Ascending aorta (tissue), 2 donors: ENCODE measurements around the gene BST1. TPM values are rescaled to one million over a fixed set of nuclear protein-coding genes. Genes with fewer than 3 reads are reported as not detected.

Source experiments
- DNase-seq, 2 donors: peaks; one replicate each; pipeline ENCODE4 v3.0.0-alpha.2; 2019; ENCODE audit warnings: low spot score in 2 of 2
- H3K27ac ChIP-seq, 2 donors: fragments of 200-600 bp; sonication (generic); one replicate each; pipeline ENCODE4 v1.5.1; 2016 to 2017; ENCODE audit warnings: mild to moderate bottlenecking in 1 of 2
- H3K27me3 ChIP-seq: fragments of 200-600 bp; sonication (generic); one replicate; pipeline ENCODE4 v1.5.1; 2017
- H3K36me3 ChIP-seq, 2 donors: fragments of 200-600 bp; sonication (generic); one replicate each; pipeline ENCODE4 v1.5.1; 2016
- H3K4me1 ChIP-seq, 2 donors: fragments of 200-600 bp; sonication (generic); one replicate each; pipeline ENCODE4 v1.5.1; 2016 to 2017; ENCODE audit warnings: mild to moderate bottlenecking in 1 of 2
- H3K4me3 ChIP-seq, 2 donors: fragments of 200-600 bp; sonication (generic); one replicate each; pipeline ENCODE4 v1.5.1; 2016 to 2017; ENCODE audit warnings: mild to moderate bottlenecking in 1 of 2
- H3K9me3 ChIP-seq, 2 donors: fragments of 200-600 bp; sonication (generic); one replicate each; pipeline ENCODE4 v1.5.1; 2016
- intact Hi-C: fragments of 100-400 bp; cut with DNase I; formaldehyde crosslinking; loops from one replicate; pipeline ENCODE4 v1.15.1; 2023
- total RNA-seq: library from RNA; depleted of rRNA; stranded (reverse); fragments of >200 nt; gene quantifications from one replicate; pipeline ENCODE4 v1.1.0, GENCODE V29; 2016
- TF ChIP-seq, protein P1 (sequence below), 3 experiments: fragments of 200-600 bp in 2 of 3; fragments of 450-650 bp in 1 of 3; sonication (generic) in 2 of 3; IDR thresholded peaks; one replicate each; pipeline ENCODE4 v1.5.1; 2016 to 2019; ENCODE audit warnings: antibody characterized with exemption in 3 of 3, mild to moderate bottlenecking in 1 of 3, moderate library complexity in 1 of 3

BST1 gene
- total RNA-seq, 1 donor from 2014 or later, result 22.7 TPM

DNA sequence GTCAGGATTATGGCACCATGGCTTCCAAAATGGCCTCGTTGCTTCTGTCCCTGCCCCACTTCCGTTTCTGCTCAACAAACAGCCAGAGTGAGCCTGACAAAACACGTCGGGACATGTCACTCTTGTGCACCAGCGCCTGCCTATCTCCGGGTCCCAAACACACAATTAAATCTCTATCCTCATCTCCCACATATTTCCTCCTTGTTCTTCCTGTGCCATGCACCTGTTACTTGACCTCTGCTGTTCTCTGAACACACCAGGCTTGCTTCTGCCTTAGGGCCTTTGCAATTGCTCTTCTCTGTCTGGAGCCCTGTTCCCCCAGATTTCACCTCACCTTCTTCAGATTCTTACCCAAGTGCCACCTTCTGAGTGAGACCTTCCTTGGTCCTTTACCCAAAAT, 62.5 kb downstream of the BST1 start:
- DNase-seq, result no peak
- H3K27ac ChIP-seq, result no peak overlapping the region
- H3K36me3 ChIP-seq, result no peaks in the 10 kb centered on the region
- TF ChIP-seq, protein P1, sequence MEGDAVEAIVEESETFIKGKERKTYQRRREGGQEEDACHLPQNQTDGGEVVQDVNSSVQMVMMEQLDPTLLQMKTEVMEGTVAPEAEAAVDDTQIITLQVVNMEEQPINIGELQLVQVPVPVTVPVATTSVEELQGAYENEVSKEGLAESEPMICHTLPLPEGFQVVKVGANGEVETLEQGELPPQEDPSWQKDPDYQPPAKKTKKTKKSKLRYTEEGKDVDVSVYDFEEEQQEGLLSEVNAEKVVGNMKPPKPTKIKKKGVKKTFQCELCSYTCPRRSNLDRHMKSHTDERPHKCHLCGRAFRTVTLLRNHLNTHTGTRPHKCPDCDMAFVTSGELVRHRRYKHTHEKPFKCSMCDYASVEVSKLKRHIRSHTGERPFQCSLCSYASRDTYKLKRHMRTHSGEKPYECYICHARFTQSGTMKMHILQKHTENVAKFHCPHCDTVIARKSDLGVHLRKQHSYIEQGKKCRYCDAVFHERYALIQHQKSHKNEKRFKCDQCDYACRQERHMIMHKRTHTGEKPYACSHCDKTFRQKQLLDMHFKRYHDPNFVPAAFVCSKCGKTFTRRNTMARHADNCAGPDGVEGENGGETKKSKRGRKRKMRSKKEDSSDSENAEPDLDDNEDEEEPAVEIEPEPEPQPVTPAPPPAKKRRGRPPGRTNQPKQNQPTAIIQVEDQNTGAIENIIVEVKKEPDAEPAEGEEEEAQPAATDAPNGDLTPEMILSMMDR (IDR thresholded peaks at IDR 0.05), result no peak
- no peak overlapping the region for H3K4me3 ChIP-seq
- intact Hi-C loops, result no loop called here
- no peaks in the 10 kb centered on the region for H3K27me3 ChIP-seq
- H3K4me1 ChIP-seq, result no peaks in the 10 kb centered on the region
- H3K9me3 ChIP-seq, result no peaks in the 10 kb centered on the region

DNA sequence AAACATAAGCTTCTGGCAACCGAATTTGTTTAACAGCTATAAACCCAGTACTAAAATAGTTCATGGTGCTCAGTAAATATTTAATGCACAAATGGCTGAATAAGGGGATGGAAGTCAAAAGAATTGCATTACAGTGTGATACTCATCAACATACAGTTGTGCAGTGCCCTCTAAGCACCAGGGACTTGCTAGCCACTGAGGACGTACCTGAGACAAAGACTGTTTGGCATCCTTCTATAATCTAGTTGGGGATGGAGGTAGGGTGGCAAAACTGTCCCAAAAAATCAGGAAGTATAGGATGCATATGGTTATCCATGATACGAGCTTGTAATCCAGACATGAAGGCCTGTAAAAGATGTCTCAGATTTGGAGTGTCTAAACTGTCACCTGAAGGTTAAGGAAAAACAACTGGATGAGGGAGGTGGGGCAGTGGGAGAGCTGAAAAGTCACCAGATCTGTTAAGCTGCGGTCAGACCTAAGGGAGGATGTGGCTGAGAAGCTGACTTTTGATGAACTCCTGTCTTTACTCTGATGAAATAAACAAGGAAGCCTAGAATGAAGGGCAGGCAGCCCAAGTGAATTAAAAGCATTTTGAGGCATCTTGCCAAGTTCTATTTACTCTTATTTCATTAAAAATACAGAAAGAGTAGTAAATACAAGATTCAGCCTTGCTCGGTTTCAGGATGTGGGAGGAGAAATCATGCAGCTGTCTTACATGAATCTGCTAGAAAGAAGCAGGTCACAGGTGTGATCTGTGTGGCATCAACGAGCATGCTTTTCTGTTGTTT, 63.2 kb downstream of the BST1 start:
- H3K4me1 ChIP-seq, result no peaks in the 10 kb centered on the region
- no peaks in the 10 kb centered on the region for H3K36me3 ChIP-seq
- DNase-seq, result no peak
- no peak overlapping the region for H3K27ac ChIP-seq
- H3K4me3 ChIP-seq, result no peak overlapping the region
- intact Hi-C loops, result no loop called here
- no peaks in the 10 kb centered on the region for H3K27me3 ChIP-seq
- no peaks in the 10 kb centered on the region for H3K9me3 ChIP-seq
- TF ChIP-seq, protein P1 (IDR thresholded peaks at IDR 0.05), result no peak

DNA sequence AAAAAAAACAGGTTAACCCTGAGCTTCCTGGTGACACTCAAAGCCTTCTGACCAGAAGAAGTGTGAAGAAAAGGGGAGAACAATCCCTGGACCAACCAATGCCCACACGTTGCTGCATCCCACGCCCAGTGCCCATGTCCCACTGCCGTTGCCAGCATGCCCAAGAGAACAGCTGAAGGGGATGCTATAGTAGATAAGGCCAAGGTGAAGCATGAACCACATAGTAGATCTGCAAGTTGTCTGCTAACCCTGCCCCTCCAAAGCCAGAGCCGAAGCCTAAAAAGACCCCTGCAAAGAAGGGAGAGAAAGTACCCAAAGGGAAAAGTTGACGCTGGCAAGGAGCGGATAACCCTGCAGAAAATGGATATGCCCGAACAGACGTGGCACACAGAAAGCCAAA, 64.0 kb downstream of the BST1 start:
- H3K4me1 ChIP-seq, result no peaks in the 10 kb centered on the region
- no peak overlapping the region for H3K4me3 ChIP-seq
- no peak for DNase-seq
- TF ChIP-seq, protein P1 (IDR thresholded peaks at IDR 0.05), result no peak
- no peaks in the 10 kb centered on the region for H3K27me3 ChIP-seq
- intact Hi-C loops, result no loop called here
- H3K36me3 ChIP-seq, result no peaks in the 10 kb centered on the region
- no peak overlapping the region for H3K27ac ChIP-seq
- H3K9me3 ChIP-seq, result no peaks in the 10 kb centered on the region

DNA sequence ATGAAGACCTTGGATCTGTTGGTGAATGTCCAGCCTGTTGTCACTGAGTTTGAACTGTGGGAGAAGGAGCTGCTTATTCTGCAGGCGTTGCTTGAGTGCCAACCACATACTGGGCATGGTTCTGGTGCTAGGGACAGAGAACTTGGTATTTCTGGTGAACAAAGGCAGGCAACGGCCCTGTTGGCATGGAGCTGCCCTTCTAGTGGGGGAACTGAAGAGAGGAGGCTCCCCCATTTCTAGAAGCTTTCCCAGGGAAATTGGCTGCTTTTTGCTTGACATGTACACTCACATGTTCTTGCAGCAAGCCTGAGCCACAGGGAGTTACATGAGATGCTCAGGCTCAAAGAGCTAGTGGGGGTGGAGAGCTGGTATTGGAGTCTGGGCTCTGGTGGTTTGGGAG, 66.3 kb downstream of the BST1 start:
- no peaks in the 10 kb centered on the region for H3K4me1 ChIP-seq
- H3K4me3 ChIP-seq, result no peak overlapping the region
- no peaks in the 10 kb centered on the region for H3K27me3 ChIP-seq
- DNase-seq, result no peak
- H3K9me3 ChIP-seq, result no peaks in the 10 kb centered on the region
- H3K36me3 ChIP-seq, result no peaks in the 10 kb centered on the region
- intact Hi-C loops, result no loop called here
- H3K27ac ChIP-seq, result no peak overlapping the region
- TF ChIP-seq, protein P1 (IDR thresholded peaks at IDR 0.05), result no peak

DNA sequence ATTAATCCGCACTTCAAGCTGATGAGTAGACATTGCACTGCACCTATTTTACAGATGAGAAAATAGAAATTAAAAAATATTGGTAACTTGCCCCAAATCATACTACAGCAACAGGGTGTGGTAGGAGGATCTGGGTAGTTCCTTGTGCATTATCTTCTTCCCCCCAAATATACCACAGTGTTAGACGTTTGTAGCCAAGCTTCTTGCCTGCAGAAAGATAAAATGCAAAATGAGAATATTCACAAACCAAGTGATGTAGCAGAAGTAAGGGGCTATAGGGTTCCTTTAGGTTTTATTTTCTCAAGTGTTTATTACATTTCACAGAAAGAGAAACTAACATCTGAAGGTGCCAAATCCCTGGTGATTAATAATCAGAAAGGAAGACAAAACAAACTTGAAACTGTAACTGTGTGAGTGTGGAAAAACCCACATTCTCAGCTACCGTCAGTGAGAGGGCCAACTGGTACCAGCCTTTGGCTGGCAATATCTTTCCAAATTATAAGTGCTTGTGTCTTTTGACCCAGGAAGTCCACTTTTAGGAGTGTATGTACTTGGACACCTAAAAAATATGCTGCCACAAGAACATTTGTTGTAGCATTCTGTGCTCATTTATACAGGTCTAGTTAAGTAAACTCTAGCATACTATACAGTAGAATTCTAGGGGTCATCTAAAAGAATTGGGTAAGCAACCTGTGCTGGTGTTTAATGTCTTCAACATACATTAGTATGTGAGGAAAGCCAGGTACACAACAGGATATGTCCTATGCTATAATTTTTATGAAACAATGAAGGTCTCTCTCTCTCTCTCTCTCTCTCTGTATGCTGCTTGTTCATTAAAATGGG, 68.6 kb downstream of the BST1 start:
- TF ChIP-seq, protein P1 (IDR thresholded peaks at IDR 0.05), result no peak
- DNase-seq, result no peak

More for the DNA sequence above, 68.6 kb downstream of the BST1 start:
- no peaks in the 10 kb centered on the region for H3K36me3 ChIP-seq
- H3K4me1 ChIP-seq, result no peaks in the 10 kb centered on the region
- H3K27me3 ChIP-seq, result no peaks in the 10 kb centered on the region
- no peaks in the 10 kb centered on the region for H3K9me3 ChIP-seq
- intact Hi-C loops, result no loop called here
- H3K27ac ChIP-seq, result no peak overlapping the region
- H3K4me3 ChIP-seq, result no peak overlapping the region
